ENCODE measurements around the gene MYO1E. TPM values are rescaled to one million over a fixed set of nuclear protein-coding genes. Genes with fewer than 3 reads are reported as not detected.

MYO1E gene
- total and polyA plus RNA-seq, 2 of the 8 experiments (the other 6 are each of a cell fraction or from before 2014, with no cell fraction given): 19.6 to 142 TPM

- no peak overlapping the region for H3K4ac ChIP-seq (replicated peaks; ENCODE audit: insufficient read length, low read depth, low read length)
- ChIA-PET POLR2A (ENCODE audit: partially characterized antibody) (interaction anchor here (1.0 to 1.2 kb wide), 2 partner anchors 18 to 185 kb away, joined by 3 read pairs; no protein-coding TSS in a partner anchor), CTCF (ENCODE audit: partially characterized antibody) (interaction anchor here (0.6 to 7.6 kb wide), 2 partner anchors 13 to 317 kb away, joined by 5 to 46 read pairs; no protein-coding TSS in a partner anchor)
- H3K18ac ChIP-seq (ENCODE audit: extremely low read depth, low read length): no peak overlapping the region
- 93% methylated on average over 5 of the region's 5 CpGs; no CpG with 5 or more reads in 1 of the 2 experiments for WGBS, 2 experiments (ENCODE audit: extremely low coverage in 1 of 2, insufficient coverage in 1 of 2, insufficient read length in 1 of 2, insufficient replicate concordance in 2 of 2, low coverage in 1 of 2, low lambda C conversion rate in 2 of 2, missing lambda C conversion rate in 1 of 2)
- H4K20me1 ChIP-seq (replicated peaks in 1 of 2; ENCODE audit: control insufficient read depth in 1 of 2, insufficient read depth in 2 of 2, low read length in 2 of 2): peaks cover 0 to 2% of the 10 kb centered on the region in 2 experiments
- TF ChIP-seq NRF1 (IDR thresholded peaks at IDR 0.05; ENCODE audit: low read depth, low read length) (no peak), POLR2AphosphoS5 (IDR thresholded peaks at IDR 0.05; ENCODE audit: low read depth, low read length) (no peak), RAD21 (IDR thresholded peaks at IDR 0.05 in 1 of 2, conservative IDR thresholded peaks at IDR 0.05 in 1 of 2; ENCODE audit: low read depth in 2 of 2, low read length in 2 of 2) (no peak), RXRA (IDR thresholded peaks at IDR 0.05; ENCODE audit: insufficient read depth, low read depth, low read length) (no peak), SRF (IDR thresholded peaks at IDR 0.05; ENCODE audit: low read depth, low read length) (no peak), RBBP5 (IDR thresholded peaks at IDR 0.05; ENCODE audit: borderline replicate concordance, low read depth, low read length) (no peak), FOSL1 (IDR thresholded peaks at IDR 0.05; ENCODE audit: insufficient read depth, low read depth, low read length) (no peak), POU5F1 (IDR thresholded peaks at IDR 0.05; ENCODE audit: low read depth, low read length) (no peak), ZNF274 (IDR thresholded peaks at IDR 0.05; ENCODE audit: borderline replicate concordance, extremely low read depth, low read length) (no peak), HDAC2 (IDR thresholded peaks at IDR 0.05; ENCODE audit: borderline replicate concordance in 1 of 2, low read depth in 2 of 2, low read length in 2 of 2) (no peak), BRCA1 (IDR thresholded peaks at IDR 0.05; ENCODE audit: low read depth, low read length) (no peak), TEAD4 (IDR thresholded peaks at IDR 0.05; ENCODE audit: low read depth, low read length) (no peak)
- H3K27me3 ChIP-seq (replicated peaks in 1 of 4; ENCODE audit: control insufficient read depth in 3 of 4, extremely low read depth in 1 of 4, insufficient read depth in 3 of 4, low read length in 3 of 4): no peaks in the 10 kb centered on the region
- no peaks in the 10 kb centered on the region for H3K23me2 ChIP-seq (ENCODE audit: low read depth, low read length)
- H2AFZ ChIP-seq (ENCODE audit: low read length): no peak overlapping the region
- H3K4me3 ChIP-seq (ENCODE audit: extremely low read depth in 1 of 4, insufficient read depth in 2 of 4, low read depth in 3 of 4, low read length in 4 of 4): no peak overlapping the region
- H3K4me1 ChIP-seq (replicated peaks in 1 of 4; ENCODE audit: control insufficient read depth in 3 of 4, insufficient read depth in 4 of 4, low read length in 3 of 4): no peaks in the 10 kb centered on the region
- no peak for DNase-seq (ENCODE audit: low read depth in 1 of 2, low spot score in 2 of 2)
- H2BK120ac ChIP-seq (replicated peaks; ENCODE audit: low read depth, low read length): no peak overlapping the region
- no peak overlapping the region for H2BK12ac ChIP-seq (ENCODE audit: low read depth, low read length)
- H3K23ac ChIP-seq (ENCODE audit: insufficient read length): no peak overlapping the region
- H2BK15ac ChIP-seq (ENCODE audit: low read length): no peak overlapping the region
- H2BK5ac ChIP-seq (ENCODE audit: low read depth, low read length): no peak overlapping the region
- H3K79me1 ChIP-seq (ENCODE audit: low read depth, low read length): no peaks in the 10 kb centered on the region
- no peak overlapping the region for H3K27ac ChIP-seq (ENCODE audit: low read depth, low read length)
- no peak overlapping the region for H4K91ac ChIP-seq (replicated peaks; ENCODE audit: insufficient read length, low read length)
- no peak overlapping the region for H4K5ac ChIP-seq (ENCODE audit: insufficient read length, low read depth, low read length)
- H3K9ac ChIP-seq (replicated peaks in 1 of 4; ENCODE audit: extremely low read depth in 1 of 4, low read depth in 3 of 4, low read length in 3 of 4): no peak overlapping the region
- no peaks in the 10 kb centered on the region for H3K9me3 ChIP-seq (ENCODE audit: insufficient read depth in 2 of 2, low read depth in 1 of 2, low read length in 1 of 2)
- no peaks in the 10 kb centered on the region for H3K79me2 ChIP-seq (ENCODE audit: control insufficient read depth in 1 of 2, insufficient read depth in 2 of 2, low read length in 2 of 2)
- FAIRE-seq: no peak
- H3K4me2 ChIP-seq (ENCODE audit: insufficient read depth in 1 of 2, low read depth in 2 of 2, low read length in 2 of 2): no peak overlapping the region
- no peak overlapping the region for H3K14ac ChIP-seq (ENCODE audit: insufficient read length)
- no peak overlapping the region for H2AK5ac ChIP-seq (ENCODE audit: low read depth, low read length)
- no peak overlapping the region for H3K56ac ChIP-seq (replicated peaks; ENCODE audit: insufficient read length, low read depth, low read length)
- H3K36me3 ChIP-seq (ENCODE audit: control insufficient read depth in 2 of 4, insufficient read depth in 4 of 4, low read length in 3 of 4): peaks cover 0 to 5% (median 0%) of the 10 kb centered on the region in 4 experiments; a peak in 1 of 8 replicates
- no peak overlapping the region for H2BK20ac ChIP-seq (ENCODE audit: low read length)
- no peak overlapping the region for H4K8ac ChIP-seq (ENCODE audit: extremely low read depth, insufficient read depth, low read length)
These were observed 113.3 kb downstream of the MYO1E start for GRCh38 chr15:59259137-59259943.
